ENCODE measurements around the gene NFE2L3. TPM values are rescaled to one million over a fixed set of nuclear protein-coding genes. Genes with fewer than 3 reads are reported as not detected.

The NFE2L3 gene
- total and polyA plus RNA-seq, 9 of the 15 experiments (the other 6 are each of a cell fraction or from before 2014, with no cell fraction given), result 2.9 to 16.9 (median 12.4) TPM

DNA sequence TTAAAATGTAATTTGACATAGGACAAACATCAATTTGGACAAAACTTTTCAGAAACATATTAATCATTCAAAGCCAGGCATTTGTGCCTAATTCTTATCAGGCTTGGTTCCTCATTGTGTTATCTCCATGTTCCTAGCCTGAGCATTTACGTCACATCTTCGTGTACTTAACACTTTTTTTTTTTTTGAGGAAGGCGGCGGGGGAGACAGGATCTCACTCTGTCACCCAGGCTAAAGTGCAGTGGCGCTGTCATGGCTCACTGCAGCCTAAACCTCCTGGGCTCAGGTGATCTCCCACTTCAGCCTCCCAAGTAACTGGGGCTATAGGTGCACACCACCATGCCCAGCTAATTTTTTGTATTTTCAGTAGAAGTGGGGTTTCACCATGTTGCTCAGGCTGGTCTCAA, 28.8 kb downstream of the NFE2L3 start:
- Histone ChIP-seq H3K9me1 (ENCODE audit: control insufficient read depth, insufficient read depth, low read length) (no peaks in the 10 kb centered on the region), H2AFZ (ENCODE audit: low read depth, low read length) (no peak overlapping the region), H3K9ac (ENCODE audit: insufficient read depth in 1 of 2, low read depth in 2 of 2, low read length in 2 of 2) (peak overlapping the region in 1 of 2 experiments; percentile 9; a peak in 1 of 4 replicates), H3K79me2 (ENCODE audit: control insufficient read depth, insufficient read depth, low read length) (no peaks in the 10 kb centered on the region), H3K36me3 (ENCODE audit: control insufficient read depth, insufficient read depth, low read length) (peaks cover 7% of the 10 kb centered on the region; the same call in 1 of the 3 replicates), H3K4me1 (replicated peaks in 1 of 2; ENCODE audit: control insufficient read depth in 2 of 2, insufficient read depth in 2 of 2, low read length in 2 of 2) (peaks cover 15 to 38% of the 10 kb centered on the region in 2 experiments), H4K20me1 (replicated peaks; ENCODE audit: control insufficient read depth, insufficient read depth, low read length) (no peaks in the 10 kb centered on the region), H3K4me2 (ENCODE audit: insufficient read depth, low read length) (peak overlapping the region; percentile 22; the same call in 1 of the 2 replicates), H3K27me3 (ENCODE audit: control insufficient read depth in 2 of 2, insufficient read depth in 2 of 2, low read length in 2 of 2) (no peaks in the 10 kb centered on the region), H3K4me3 (no peak overlapping the region), H3K27ac (ENCODE audit: extremely low read depth, low read depth, low read length) (peak overlapping the region; percentile 40; the same call in 2 of the 3 replicates), H3K9me3 (replicated peaks; ENCODE audit: control insufficient read depth, insufficient read depth, low read depth, low read length) (no peaks in the 10 kb centered on the region)
- WGBS (ENCODE audit: insufficient coverage, low coverage, missing lambda C conversion rate), result 4% methylated on average over 5 of the region's 5 CpGs
- DNase-seq (ENCODE audit: extremely low read depth in 1 of 4, low spot score in 3 of 4) (peak in 2 of 4 experiments; percentile 61 to 86), ATAC-seq (peak; percentile 50), FAIRE-seq (peak; percentile 26)
- POLR2A ChIA-PET, result interaction anchor here (0.7 to 5.3 kb wide), 8 partner anchors 9 to 150 kb away, joined by 3 to 23 read pairs (median 6); no protein-coding TSS in a partner anchor
- CTCF ChIA-PET (ENCODE audit: low intra/inter-chr PET ratio), result no interaction called here
- intact Hi-C loops (cut with micrococcal nuclease) (no loop called here), in situ Hi-C loops (cut with MboI) (loop anchor here (5.0 kb wide), 1 partner anchor 88 kb away; no protein-coding TSS in a partner anchor)
- BruUV-seq (replicated peaks), result no TSS peak
- TF ChIP-seq ZNF766 (CRISPR knock-in tag; conservative IDR thresholded peaks at IDR 0.05) (peak; percentile 84), SMAD4 (CRISPR knock-in tag; conservative IDR thresholded peaks at IDR 0.05) (peak; percentile 50; the same call in 1 of the 2 replicates), KHSRP (IDR thresholded peaks at IDR 0.05) (peak; percentile 71), ZBTB26 (CRISPR knock-in tag; IDR thresholded peaks at IDR 0.05) (0 out of 2 replicates have a peak, but pooled peaks have one; percentile 19), ZNF384 (IDR thresholded peaks at IDR 0.05; ENCODE audit: low read depth, low read length) (peak; percentile 99), PHB2 (IDR thresholded peaks at IDR 0.05; ENCODE audit: low read depth) (peak; percentile 35; the same call in 1 of the 2 replicates), ETV1 (tag; conservative IDR thresholded peaks at IDR 0.05; ENCODE audit: low read depth) (0 out of 2 replicates have a peak, but pooled peaks have one; percentile 29)
- TF ChIP-seq, protein P1, sequence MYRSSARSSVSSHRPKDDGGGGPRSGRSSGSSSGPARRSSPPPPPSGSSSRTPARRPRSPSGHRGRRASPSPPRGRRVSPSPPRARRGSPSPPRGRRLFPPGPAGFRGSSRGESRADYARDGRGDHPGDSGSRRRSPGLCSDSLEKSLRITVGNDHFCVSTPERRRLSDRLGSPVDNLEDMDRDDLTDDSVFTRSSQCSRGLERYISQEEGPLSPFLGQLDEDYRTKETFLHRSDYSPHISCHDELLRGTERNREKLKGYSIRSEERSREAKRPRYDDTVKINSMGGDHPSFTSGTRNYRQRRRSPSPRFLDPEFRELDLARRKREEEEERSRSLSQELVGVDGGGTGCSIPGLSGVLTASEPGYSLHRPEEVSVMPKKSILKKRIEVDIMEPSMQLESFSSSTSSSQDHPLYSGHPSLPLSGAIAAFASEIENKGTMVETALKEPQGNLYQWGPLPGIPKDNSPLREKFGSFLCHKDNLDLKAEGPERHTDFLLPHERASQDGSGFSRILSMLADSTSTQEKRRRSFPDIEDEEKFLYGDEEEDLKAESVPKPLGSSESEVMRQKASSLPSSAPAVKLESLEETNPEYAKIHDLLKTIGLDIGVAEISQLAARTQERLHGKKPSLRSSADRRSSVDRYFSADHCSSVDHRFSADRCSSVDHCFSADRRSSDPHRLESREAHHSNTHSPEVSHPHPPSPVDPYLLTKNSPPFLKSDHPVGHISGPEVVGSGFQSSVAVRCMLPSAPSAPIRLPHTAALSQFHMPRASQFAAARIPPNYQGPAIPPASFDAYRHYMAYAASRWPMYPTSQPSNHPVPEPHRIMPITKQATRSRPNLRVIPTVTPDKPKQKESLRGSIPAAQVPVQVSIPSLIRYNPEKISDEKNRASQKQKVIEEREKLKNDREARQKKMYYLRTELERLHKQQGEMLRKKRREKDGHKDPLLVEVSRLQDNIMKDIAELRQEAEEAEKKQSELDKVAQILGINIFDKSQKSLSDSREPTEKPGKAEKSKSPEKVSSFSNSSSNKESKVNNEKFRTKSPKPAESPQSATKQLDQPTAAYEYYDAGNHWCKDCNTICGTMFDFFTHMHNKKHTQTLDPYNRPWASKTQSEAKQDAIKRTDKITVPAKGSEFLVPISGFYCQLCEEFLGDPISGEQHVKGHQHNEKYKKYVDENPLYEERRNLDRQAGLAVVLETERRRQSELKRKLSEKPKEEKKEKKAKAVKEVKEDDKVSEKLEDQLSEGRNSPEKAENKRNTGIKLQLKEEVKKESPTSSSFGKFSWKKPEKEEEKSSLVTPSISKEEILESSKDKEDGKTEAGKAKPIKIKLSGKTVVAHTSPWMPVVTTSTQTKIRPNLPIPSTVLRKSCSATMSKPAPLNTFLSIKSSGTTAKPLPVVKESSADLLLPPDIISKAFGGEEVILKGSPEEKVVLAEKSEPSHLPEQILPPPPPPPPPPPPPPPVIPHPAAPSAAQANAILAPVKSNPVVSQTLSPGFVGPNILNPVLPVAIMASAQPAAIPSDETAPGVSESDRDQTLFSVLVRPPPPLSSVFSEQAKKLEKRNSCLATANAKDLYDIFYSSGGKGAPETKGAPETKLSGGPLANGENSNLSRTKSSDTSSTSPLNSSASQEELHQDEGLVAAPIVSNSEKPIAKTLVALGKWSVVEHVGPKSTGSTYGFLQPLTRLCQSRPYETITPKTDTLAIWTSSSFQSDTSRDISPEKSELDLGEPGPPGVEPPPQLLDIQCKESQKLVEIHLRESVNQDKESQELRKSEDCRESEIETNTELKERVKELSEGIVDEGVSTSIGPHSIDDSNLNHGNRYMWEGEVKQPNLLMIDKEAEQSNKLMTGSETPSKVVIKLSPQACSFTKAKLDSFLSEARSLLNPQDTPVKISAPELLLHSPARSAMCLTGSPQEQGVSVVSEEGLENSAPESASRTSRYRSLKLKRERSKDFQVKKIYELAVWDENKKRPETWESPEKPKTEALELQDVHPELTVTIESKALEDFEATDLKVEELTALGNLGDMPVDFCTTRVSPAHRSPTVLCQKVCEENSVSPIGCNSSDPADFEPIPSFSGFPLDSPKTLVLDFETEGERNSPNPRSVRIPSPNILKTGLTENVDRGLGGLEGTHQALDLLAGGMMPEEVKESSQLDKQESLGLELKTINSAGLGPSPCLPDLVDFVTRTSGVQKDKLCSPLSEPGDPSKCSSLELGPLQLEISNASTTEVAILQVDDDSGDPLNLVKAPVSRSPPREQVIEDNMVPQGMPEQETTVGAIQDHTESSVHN (IDR thresholded peaks at IDR 0.05; ENCODE audit: borderline replicate concordance in 1 of 2, low read depth in 1 of 2), result 0 out of 4 replicates have a peak, but pooled peaks of 1 of the 2 experiments have one; percentile 51
- TF ChIP-seq, protein P2, sequence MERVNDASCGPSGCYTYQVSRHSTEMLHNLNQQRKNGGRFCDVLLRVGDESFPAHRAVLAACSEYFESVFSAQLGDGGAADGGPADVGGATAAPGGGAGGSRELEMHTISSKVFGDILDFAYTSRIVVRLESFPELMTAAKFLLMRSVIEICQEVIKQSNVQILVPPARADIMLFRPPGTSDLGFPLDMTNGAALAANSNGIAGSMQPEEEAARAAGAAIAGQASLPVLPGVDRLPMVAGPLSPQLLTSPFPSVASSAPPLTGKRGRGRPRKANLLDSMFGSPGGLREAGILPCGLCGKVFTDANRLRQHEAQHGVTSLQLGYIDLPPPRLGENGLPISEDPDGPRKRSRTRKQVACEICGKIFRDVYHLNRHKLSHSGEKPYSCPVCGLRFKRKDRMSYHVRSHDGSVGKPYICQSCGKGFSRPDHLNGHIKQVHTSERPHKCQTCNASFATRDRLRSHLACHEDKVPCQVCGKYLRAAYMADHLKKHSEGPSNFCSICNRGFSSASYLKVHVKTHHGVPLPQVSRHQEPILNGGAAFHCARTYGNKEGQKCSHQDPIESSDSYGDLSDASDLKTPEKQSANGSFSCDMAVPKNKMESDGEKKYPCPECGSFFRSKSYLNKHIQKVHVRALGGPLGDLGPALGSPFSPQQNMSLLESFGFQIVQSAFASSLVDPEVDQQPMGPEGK (CRISPR knock-in tag; IDR thresholded peaks at IDR 0.05; ENCODE audit: borderline replicate concordance), result no peak
